ENCODE measurements around the gene RCOR1. TPM values are rescaled to one million over a fixed set of nuclear protein-coding genes. Genes with fewer than 3 reads are reported as not detected.

RCOR1 gene
- total and polyA plus RNA-seq, 2 of the 8 experiments (the other 6 are each of a cell fraction or from before 2014, with no cell fraction given) = 12.3 to 26.3 TPM

DNA sequence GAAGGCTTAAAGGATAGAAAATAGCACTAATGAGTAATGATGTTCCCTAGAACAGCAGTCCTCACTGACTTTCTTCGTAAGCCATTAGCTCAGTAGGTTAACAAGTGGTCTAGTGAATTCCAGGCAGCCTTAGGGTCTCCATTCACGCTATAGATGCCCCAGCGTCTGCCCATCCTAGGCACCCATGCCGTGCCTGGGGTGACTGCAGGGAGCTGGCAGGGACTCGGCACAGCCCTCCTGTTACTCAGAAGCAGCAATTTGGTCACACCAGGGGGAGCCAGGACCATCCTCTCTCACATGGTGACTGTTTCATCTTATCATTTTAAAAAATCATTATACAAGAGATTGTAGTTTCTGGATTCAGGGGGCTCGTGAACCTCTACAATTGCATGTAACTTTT is 118.8 kb downstream of the RCOR1 start:
- H2AFZ ChIP-seq (ENCODE audit: low read length) = no peak overlapping the region
- no peak overlapping the region for H3K4me3 ChIP-seq (ENCODE audit: extremely low read depth in 1 of 4, insufficient read depth in 2 of 4, low read depth in 3 of 4, low read length in 4 of 4)
- H3K27ac ChIP-seq (ENCODE audit: low read depth, low read length) = no peak overlapping the region
- peak in 1 of 2 experiments; percentile 43 for DNase-seq (ENCODE audit: low read depth in 1 of 2, low spot score in 2 of 2)
- no peak overlapping the region for H2BK15ac ChIP-seq (ENCODE audit: low read length)
- no peak overlapping the region for H4K5ac ChIP-seq (ENCODE audit: insufficient read length, low read depth, low read length)
- H2BK5ac ChIP-seq (ENCODE audit: low read depth, low read length) = no peak overlapping the region
- no peak overlapping the region for H4K91ac ChIP-seq (replicated peaks; ENCODE audit: insufficient read length, low read length)
- POLR2A ChIA-PET (ENCODE audit: partially characterized antibody) = no interaction called here
- CTCF ChIA-PET (ENCODE audit: partially characterized antibody) = interaction anchor here (2.6 kb wide), 1 partner anchor 18 kb away, joined by 5 read pairs; no protein-coding TSS in a partner anchor
- WGBS, 2 experiments (ENCODE audit: extremely low coverage in 1 of 2, insufficient coverage in 1 of 2, insufficient read length in 1 of 2, insufficient replicate concordance in 2 of 2, low coverage in 1 of 2, low lambda C conversion rate in 2 of 2, missing lambda C conversion rate in 1 of 2) = 89% methylated on average over 6 of the region's 6 CpGs; no CpG with 5 or more reads in 1 of the 2 experiments
- H3K14ac ChIP-seq (ENCODE audit: insufficient read length) = no peak overlapping the region
- FAIRE-seq = no peak
- no peak overlapping the region for H2BK20ac ChIP-seq (ENCODE audit: low read length)
- H3K23me2 ChIP-seq (ENCODE audit: low read depth, low read length) = no peaks in the 10 kb centered on the region
- no peak overlapping the region for H2BK12ac ChIP-seq (ENCODE audit: low read depth, low read length)
- H3K4ac ChIP-seq (replicated peaks; ENCODE audit: insufficient read length, low read depth, low read length) = no peak overlapping the region
- H3K9me3 ChIP-seq (ENCODE audit: insufficient read depth in 2 of 2, low read depth in 1 of 2, low read length in 1 of 2) = no peaks in the 10 kb centered on the region
- H3K56ac ChIP-seq (replicated peaks; ENCODE audit: insufficient read length, low read depth, low read length) = no peak overlapping the region
- H3K27me3 ChIP-seq (replicated peaks in 1 of 4; ENCODE audit: control insufficient read depth in 3 of 4, extremely low read depth in 1 of 4, insufficient read depth in 3 of 4, low read length in 3 of 4) = no peaks in the 10 kb centered on the region
- H3K79me1 ChIP-seq (ENCODE audit: low read depth, low read length) = no peaks in the 10 kb centered on the region
- H3K79me2 ChIP-seq (ENCODE audit: control insufficient read depth in 1 of 2, insufficient read depth in 2 of 2, low read length in 2 of 2) = no peaks in the 10 kb centered on the region
- no peak overlapping the region for H3K4me2 ChIP-seq (ENCODE audit: insufficient read depth in 1 of 2, low read depth in 2 of 2, low read length in 2 of 2)
- H3K36me3 ChIP-seq (ENCODE audit: control insufficient read depth in 2 of 4, insufficient read depth in 4 of 4, low read length in 3 of 4) = peaks cover 0 to 30% (median 14%) of the 10 kb centered on the region in 4 experiments; a peak in 6 of 8 replicates
- no peak overlapping the region for H2BK120ac ChIP-seq (replicated peaks; ENCODE audit: low read depth, low read length)
- no peak overlapping the region for H3K9ac ChIP-seq (replicated peaks in 1 of 4; ENCODE audit: extremely low read depth in 1 of 4, low read depth in 3 of 4, low read length in 3 of 4)
- H4K20me1 ChIP-seq (replicated peaks in 1 of 2; ENCODE audit: control insufficient read depth in 1 of 2, insufficient read depth in 2 of 2, low read length in 2 of 2) = peaks cover 0 to 2% of the 10 kb centered on the region in 2 experiments
- H3K4me1 ChIP-seq (replicated peaks in 1 of 4; ENCODE audit: control insufficient read depth in 3 of 4, insufficient read depth in 4 of 4, low read length in 3 of 4) = no peaks in the 10 kb centered on the region
- no peak overlapping the region for H4K8ac ChIP-seq (ENCODE audit: extremely low read depth, insufficient read depth, low read length)
- no peak for TF ChIP-seq KDM5A (IDR thresholded peaks at IDR 0.05; ENCODE audit: low read length)
- TF ChIP-seq ASH2L (IDR thresholded peaks at IDR 0.05; ENCODE audit: low read length) = no peak
- TF ChIP-seq, protein P1, sequence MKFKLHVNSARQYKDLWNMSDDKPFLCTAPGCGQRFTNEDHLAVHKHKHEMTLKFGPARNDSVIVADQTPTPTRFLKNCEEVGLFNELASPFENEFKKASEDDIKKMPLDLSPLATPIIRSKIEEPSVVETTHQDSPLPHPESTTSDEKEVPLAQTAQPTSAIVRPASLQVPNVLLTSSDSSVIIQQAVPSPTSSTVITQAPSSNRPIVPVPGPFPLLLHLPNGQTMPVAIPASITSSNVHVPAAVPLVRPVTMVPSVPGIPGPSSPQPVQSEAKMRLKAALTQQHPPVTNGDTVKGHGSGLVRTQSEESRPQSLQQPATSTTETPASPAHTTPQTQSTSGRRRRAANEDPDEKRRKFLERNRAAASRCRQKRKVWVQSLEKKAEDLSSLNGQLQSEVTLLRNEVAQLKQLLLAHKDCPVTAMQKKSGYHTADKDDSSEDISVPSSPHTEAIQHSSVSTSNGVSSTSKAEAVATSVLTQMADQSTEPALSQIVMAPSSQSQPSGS (IDR thresholded peaks at IDR 0.05; ENCODE audit: low read length) = no peak
- TF ChIP-seq, protein P2, sequence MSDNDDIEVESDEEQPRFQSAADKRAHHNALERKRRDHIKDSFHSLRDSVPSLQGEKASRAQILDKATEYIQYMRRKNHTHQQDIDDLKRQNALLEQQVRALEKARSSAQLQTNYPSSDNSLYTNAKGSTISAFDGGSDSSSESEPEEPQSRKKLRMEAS (IDR thresholded peaks at IDR 0.05) = no peak
- TF ChIP-seq KDM4A (IDR thresholded peaks at IDR 0.05; ENCODE audit: low read depth, low read length, severe bottlenecking) = no peak
- no peak overlapping the region for H2AK5ac ChIP-seq (ENCODE audit: low read depth, low read length)
- no peak overlapping the region for H3K18ac ChIP-seq (ENCODE audit: extremely low read depth, low read length)
- no peak overlapping the region for H3K23ac ChIP-seq (ENCODE audit: insufficient read length)
